ENCODE data around the gene IFT81.
"Not testable (repeated sequence)": the region's sequence is repeated elsewhere in the genome, so short reads cannot be mapped to it uniquely, and the experiment has no call there.

IFT81 gene

DNA sequence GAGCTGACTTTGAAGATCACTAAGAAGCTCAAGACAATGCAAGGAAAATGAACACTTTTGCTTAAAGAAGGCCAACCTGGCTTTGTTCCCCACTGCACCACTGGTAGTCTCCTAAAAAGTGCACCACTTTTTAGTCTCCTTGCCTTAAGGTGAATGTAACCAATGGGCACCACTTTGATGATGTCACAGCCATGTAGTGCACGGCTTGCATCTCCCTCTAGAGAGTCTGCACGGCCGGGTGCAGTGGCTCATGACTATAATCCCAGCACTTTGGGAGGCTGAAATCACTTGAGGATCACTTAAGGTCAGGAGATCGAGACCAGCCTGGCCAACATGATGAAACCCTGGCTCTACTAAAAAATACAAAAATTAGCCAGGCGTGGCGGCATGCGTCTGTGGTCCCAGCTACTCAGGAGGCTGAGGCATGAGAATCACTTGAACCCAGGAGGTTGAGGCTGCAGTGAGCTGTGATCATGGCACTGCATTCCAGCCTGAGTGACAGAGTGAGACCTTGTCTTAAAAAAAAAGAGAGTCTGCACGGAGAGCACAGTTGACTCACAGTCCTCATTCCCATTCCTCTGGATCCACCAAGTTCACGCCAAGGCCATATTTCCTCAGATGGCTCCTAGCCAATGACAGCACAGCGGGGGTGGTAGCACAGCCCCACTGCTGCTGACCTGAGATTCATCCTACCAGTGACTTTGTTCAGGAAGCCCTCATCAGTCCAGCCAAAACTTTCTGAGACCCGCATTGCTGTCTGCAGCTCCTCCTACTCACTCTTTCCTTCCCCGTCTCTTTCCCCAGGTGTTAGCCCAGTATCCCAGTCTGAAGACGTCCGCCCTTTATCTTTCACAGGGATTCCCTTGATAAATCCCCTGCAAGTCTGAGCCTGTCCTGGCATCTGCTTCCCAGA lies 16.5 kb upstream of the IFT81 start:
- no peak for FAIRE-seq
- peak; percentile 40 for DNase-seq (ENCODE audit: low spot score)

DNA sequence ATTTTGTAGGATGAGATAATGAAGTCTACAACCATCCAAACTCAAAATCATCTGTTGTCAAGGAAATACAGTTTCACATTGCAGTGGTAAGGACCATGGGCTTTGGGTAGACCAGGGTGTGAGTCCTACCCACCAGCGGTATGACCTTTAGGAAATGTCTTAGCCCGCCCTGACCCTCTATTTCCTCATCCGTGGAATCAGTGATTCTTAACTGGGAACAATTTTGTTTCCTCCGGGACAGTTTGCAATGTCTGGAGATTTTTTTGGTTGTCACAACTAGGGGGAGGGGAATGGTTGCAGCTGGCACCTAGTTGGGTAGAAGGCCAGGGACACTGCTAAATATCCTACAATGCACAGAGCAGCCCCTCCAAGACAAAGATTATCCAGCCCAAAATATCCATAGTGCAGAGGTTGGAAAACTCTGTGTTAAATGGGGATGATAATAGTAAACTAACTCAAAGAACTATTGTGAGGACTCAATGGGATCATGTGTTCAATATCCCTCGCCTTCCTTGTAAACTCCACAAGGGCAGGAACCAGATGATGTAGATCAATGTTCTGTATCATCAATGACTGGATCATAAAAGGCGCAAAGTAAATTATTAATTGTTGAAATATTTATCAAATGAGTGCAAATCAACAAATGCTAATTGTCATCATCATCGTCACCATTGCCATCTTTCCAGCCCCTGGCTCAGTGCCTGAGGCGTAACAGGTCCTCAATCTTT lies 15.7 kb upstream of the IFT81 start:
- FAIRE-seq (no peak), DNase-seq (ENCODE audit: low spot score) (no peak)

DNA sequence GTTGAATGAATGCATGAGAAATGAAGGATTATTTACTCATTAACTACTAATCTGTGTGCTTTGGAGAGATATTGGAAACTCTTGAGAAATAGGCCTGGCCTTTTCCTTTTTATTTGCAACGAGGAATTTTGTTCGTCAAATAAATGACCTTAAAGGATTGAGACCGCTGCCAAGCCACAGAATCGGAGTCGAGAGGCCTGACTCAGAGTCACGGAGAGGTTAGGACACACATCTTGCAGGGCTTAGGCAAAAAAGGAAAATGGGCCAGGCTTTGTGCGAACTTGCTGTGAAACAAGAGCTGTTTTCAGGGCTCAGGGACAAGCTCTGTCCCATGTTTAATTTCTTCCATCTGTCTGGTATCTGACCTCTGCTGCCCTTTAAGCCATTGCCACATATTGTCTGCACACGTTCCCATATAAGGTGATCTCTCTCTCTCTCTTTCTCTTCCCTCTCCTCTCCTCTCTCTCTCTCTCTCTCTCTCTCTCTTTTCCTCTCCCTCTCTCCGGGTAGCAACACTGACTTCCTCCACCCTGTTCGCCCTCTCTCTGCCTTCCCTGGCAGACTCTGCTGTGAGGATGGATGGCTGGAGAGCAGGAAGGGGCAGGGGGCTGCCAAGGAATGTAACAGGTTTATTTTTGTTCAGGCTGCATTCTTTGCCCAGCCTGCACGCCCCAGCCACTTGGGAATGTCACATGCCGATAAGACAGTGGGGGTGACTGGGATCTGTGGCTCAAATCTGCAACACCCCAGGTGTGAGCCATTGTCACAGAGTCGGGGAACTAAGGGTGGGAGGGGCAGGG lies 14.9 kb upstream of the IFT81 start:
- DNase-seq (ENCODE audit: low spot score), result peak; percentile 44
- no peak for FAIRE-seq

DNA sequence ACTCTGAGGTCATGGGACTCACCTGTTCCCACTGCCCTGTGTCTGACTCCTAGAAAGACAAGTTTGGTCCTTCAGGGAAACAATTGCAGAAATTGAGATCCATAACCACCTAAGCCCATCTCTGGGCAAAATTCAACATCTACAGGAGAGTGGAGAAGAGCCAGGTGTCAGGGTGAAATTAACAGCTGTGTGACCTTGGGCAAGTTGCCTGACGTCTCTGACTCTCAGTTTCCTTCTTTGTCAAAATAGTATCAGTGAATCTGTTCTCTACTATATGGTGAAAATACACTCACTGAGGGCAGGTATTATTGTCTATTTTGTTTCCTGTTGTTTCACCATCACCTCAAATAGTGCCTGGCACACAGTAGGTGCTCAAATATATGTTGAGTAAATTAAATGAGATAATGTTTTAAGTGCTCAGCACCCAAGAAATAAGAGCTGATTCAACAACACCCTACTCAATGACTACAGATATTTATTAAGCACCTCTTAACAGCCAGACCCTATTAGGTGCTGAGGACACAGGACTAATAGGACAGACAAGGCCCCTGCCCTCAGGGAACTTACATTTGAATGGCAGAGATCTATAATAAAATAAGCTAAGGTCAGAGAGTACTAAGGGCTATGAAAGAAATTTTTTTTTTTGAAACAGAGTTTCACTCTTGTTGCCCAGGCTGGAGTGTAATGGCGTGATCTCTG lies 14.2 kb upstream of the IFT81 start:
- FAIRE-seq (no peak), DNase-seq (ENCODE audit: low spot score) (no peak)

DNA sequence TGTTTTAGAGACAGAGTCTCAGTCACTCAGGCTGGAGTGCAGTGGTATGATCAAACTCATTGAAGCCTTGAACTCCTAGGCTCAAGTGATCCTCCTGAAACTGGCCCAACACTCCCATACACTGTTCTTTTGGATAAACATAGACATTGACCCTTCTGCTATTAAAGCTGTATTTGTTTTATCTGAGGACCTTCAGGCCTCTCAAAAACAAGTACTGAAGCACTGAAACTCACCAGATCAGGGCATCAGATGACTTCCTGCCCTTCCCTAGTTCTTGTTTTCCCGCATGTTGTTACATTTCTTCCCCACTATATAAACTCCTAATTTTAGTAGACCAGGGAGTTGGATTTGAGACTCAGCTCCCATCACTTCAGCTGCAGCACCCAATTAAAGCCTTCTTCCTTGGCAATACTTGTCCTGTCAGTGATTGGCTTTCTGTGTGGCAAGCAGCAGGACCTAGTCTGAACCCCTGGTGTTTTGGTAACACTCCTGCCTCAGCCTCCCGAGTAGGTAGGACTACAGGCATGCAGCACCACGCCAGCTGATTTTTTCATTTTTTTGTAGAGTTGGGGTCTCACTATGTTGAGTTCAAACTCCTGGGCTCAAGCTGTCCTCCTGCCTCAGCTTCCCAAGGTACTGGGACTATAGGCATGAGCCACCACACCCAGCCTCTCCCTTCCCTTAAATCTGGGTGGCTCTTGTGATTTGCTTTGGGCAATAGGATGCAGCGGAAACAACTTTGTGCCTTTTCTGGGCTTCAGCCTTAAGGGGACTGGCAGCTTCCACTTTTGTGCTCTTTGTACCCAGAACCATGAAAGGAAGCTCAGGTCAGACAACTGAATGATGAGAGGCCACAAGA lies 12.5 kb upstream of the IFT81 start:
- no peak for FAIRE-seq
- no peak for DNase-seq (ENCODE audit: low spot score)

DNA sequence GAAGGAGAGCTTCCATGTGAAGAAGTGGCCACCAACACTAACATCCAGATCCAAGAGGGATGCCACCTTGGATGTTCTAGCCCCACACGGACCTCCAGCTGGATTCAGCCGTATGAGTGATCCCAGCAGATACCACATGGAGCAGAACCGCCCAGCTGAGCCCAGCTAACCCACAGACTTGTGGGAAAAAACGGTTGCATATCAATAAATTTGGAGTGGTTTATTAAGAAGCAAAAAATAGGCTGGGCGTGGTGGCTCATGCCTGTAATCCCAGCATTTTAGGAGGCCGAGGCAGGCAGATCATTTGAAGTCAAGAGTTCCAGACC lies 11.9 kb upstream of the IFT81 start:
- DNase-seq (ENCODE audit: low spot score) (no peak), FAIRE-seq (no peak)

DNA sequence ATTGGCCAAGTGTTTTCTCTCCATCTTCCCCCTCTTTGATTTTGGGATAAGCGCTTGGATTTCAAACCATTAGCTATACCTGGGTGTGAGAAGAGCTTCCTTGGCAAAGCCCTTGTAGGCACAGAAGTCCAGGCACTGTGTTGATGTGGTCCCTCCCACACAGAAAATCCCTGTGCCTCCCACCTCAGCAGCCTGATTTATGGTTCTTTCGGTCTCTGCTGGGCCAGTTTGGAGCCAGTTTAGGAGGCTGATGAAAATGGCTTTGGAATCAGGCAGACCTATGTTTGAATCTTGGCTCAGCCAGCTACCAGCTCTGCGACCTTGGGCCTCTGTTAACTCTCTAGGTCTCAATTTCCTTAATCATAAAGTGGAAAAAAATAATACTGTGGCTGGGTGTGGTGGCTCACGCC lies 9.6 kb upstream of the IFT81 start:
- DNase-seq (ENCODE audit: low spot score), result no peak

DNA sequence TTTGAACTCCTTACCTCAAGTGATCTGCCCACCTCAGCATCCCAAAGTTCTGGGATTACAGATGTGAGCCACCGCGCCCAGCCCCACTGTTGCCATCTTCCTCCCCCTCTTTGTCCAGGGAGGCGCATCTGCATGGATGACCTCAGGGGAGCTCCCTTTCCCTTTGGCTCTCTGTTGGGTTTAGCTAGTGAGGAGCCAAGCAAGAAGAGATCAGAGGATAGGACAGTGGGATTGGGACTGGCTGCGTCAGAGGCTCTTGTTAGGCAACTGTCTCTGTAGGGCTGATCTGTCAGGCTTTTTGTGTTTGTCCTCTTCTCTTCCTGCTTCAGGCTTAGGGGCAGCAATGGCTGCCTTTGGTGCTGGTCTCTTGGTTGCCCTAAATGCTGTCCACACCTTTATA lies 8.5 kb upstream of the IFT81 start:
- no peak for DNase-seq (ENCODE audit: low spot score)
- FAIRE-seq, result no peak

More for the DNA sequence above, 9.6 kb upstream of the IFT81 start:
- no peak for FAIRE-seq

DNA sequence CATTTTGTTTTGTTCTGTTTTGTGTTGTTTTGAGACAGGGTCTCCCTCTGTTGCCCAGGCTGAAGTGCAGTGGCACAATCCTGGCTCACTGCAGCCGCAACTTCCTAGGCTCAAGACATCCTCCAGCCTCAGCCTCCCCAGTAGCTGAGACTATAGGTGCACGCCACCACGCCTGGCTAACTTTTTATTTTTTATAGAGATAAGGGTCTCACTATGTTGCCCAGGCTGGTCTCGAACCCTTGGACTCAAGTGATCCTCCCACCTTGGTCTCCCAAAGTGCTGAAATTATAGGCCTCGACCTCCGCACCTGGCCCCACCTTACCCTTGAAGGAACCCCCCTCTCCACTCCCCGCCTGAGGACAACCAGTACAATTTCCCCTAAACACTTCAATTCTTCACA lies 7.5 kb upstream of the IFT81 start:
- FAIRE-seq, result no peak
- no peak for DNase-seq (ENCODE audit: low spot score)

DNA sequence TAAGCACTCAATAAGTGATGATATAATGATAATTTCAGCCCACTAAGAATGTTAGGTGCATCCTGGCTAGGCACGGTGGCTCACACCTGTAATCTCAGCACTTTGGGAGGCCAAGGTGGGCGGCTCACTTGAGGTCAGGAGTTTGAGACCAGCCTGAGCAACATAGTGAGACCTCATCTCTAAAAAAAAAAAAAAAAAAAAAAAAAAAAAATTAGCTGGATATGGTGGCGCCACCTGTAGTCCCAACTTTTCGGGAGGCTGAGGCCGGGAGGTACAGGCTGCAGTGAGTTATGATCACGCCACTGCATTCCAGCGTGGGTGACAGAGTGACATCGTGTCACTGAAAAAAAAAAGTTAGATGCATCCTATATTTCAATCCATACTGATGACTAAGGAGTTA lies 6.9 kb upstream of the IFT81 start:
- not testable (repeated sequence) for DNase-seq (ENCODE audit: low spot score); FAIRE-seq

DNA sequence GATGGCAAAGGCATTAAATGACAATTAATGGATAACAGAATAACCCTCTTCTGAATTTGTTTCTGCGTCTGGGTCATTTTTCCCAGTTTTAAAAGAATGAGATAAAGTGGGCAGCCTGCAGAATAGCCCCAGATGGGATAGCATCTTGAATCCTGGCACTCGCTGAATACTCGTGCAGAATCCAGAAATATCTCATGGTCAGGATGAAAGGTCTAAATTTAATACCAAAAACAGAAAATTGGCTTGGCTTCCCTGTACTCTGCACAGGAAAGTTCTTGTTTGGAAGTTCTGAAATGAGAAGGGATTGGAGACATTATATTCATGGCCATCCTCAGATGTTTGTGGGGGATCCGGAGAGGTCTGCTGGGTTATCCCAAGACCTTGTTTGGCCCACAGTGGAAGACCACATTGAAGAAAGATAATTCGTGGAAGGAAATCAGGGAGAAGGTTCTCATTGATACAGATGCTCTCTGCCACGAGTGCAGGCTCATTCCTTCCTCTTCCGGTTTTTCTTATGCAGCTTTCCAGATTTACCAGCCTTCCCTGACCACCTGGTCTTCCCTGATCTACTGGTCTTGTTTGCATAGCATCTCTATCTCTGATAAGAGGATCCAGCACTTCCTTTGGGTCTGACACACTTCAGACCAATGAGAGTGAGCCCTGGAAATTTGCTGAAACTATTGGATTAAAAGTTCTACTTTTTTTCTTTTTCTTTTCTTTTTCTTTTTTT lies 6.0 kb upstream of the IFT81 start:
- no peak for FAIRE-seq
- DNase-seq (ENCODE audit: low spot score), result no peak

DNA sequence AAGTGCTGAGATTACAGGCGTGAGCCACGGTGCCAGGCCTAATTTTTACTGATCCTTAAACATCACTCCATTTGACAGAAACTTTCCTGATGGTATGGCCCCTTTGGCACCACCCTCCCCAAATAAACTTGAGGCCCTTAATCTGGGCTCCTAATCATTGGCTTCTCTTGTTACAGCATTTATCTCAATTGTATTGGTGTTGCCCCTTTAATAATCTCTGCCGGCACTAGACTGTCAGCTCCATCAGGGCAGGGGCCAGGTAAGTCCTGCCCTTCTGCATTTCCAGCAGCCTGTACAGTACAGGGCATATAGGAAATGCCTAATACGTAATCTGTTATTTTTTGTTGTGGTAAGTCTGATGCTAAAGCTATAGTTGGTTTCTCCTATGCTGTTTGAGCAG lies 1.2 kb upstream of the IFT81 start:
- DNase-seq (ENCODE audit: low spot score) (no peak), FAIRE-seq (no peak)

DNA sequence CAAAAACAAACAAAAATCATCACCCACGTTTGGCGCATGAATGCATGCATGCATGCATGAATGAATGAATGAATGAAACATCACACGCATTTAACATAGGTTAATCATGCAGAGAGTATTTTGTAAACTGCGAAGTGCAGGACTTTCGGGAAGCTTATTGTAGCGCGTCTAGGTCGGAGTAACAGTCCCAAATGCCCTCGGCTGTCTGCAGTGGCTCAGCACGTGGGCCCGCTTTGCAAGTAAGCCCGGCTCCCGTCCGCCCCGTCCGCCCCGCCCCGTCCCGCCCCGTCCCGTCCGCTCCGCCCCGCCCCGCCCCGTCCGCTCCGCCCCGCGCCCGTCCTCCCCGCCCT lies 263 bp upstream of the IFT81 start:
- FAIRE-seq (no peak), DNase-seq (ENCODE audit: low spot score) (no peak)

DNA sequence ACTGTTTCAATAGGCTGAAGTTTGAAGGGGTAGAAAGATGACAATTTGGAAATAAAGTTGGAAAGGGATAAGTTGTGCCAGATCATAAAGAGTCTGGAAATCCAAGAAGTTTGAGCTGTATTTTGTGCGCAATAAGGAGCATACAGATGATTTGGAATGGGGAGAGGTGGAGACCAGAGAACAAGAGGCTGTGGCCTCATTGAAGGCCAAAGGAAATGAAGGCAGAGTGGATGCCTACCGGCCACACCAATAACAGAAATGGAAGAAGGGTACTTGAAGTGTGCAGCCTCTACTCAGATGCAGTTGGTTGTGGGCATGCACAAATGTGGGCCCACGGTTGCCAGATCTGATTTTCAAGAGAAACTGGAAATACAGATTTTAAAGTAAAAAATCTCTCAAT lies 2.4 kb downstream of the IFT81 start:
- DNase-seq (ENCODE audit: low spot score) (no peak), FAIRE-seq (no peak)

DNA sequence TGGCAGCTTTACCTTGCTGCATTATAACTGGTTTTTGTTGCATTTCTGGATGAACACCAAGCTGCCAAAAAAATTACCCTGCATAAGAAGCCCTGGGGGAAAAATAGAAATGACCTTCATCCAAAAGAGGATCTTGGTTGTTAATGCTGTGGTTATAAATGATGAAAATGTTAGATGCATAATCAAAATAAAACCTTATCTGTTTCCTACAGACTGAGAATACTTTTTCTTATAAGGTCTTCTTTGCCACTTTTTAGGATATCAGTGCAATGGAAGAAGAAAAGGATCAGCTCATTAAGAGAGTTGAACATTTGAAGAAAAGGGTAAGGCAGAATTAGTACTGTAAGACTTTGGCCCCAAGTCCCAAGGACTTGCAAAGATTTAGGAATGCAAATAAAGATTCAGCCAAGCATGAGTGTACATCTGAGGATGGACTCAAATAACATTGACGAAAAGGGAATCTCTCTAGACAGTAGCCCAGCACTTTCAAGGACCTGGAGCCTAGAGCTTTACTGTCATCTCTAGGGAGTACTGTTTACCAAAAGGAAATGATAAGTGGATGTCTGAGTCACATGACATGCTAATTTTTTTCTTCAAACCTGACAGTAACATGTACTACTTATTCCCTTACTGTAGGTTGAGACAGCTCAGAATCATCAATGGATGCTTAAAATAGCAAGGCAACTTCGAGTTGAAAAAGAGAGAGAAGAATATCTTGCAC lies 10.7 kb downstream of the IFT81 start:
- no peak for DNase-seq (ENCODE audit: low spot score)
- no peak for FAIRE-seq

DNA sequence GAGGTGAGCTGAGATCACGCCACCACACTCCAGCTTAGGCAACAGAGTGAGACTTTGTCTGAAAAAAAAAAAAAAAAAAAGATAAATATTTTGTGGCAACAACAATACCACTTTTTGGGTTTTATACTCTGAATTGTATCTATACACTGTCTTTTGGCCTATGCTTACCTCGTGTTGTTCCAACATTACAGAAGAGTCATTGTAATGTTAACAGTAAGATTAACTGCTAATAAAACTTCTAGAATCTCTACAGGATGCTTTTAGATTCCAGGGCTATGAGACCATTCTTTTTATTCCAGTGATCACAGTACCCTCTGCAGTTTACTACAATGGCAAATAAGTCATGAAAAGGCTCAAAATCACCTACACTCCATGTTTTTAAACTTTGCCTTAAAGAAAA lies 11.6 kb downstream of the IFT81 start:
- no peak for FAIRE-seq

DNA sequence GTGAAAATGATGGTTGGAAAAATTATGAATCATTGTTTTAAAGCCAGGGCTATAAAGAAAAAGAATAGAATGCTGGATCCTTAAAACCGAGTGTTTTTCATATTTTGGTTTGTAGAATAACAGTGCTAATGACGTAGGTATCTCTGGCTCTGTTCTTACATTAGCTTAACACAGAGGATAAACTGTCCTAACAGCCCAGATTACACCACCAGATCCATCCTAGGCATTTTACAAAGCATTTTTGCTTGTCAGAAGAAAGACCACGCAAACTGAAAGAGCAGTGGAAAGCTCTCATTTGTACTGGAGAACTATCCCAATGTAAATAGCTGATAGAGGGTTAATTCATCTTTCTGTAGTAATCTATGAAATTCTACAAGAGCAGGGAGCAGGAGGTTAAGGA lies 13.6 kb downstream of the IFT81 start:
- FAIRE-seq, result no peak
- no peak for DNase-seq (ENCODE audit: low spot score)

More for the DNA sequence above, 11.6 kb downstream of the IFT81 start:
- DNase-seq (ENCODE audit: low spot score), result no peak

DNA sequence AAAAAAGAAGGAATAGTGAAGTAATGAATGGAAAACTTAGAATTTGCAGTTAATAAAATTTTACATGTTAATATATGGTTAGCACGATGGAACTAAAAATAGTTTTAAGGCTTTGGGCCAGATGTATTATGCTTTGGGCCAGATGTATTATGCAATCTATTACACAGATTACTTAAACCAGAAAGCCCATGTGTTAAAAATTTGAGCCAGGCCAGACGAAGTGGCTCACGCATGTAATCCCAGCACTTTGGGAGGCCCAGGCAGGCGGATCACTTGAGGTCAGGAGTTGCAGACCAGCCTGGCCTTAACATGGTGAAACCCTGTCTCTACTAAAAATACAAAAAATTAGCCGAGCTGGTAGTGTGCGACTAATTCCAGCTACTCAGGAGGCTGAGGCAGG lies 17.2 kb downstream of the IFT81 start:
- DNase-seq (ENCODE audit: low spot score) (no peak), FAIRE-seq (no peak)

DNA sequence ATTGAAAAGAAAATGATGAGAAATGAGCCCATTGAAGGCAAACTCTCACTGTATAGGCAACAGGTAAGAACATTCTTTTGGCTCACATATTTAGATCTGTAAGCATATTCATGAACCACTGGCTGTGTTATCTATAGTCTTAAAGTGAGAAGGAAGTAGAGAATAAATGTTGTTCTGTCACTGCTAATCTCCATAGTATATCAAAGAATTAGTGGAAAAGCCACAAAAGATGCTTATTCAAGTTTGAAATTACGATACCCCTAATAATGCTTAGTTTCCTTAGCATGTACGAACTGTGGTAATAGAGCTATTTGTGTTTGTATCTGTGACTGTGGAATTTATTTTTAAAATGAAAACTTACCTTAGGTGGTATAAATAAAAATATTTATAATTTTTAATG lies 22.8 kb downstream of the IFT81 start:
- FAIRE-seq (no peak), DNase-seq (ENCODE audit: low spot score) (no peak)

Measured in urothelium cell line (cell line).